ENCODE data around the gene CDIPT. TPM values are rescaled to one million over a fixed set of nuclear protein-coding genes. Genes with fewer than 3 reads are reported as not detected.

Gene CDIPT
- total RNA-seq, 4 donors from 2014 or later = 80.0 to 121 (median 94.8) TPM

- Histone ChIP-seq H3K27me3 (no peaks in the 10 kb centered on the region), H3K4me3 (peak overlapping the region in 1 of 4 donors; percentile 11), H3K27ac (no peak overlapping the region), H3K36me3 (peaks cover 0 to 22% (median 5%) of the 10 kb centered on the region in 3 donors), H3K9me3 (no peaks in the 10 kb centered on the region), H3K4me1 (peaks cover 0 to 30% (median 13%) of the 10 kb centered on the region in 4 donors)
- no peak for DNase-seq (ENCODE audit: low spot score in 2 of 2)
- no peak for TF ChIP-seq EP300 (IDR thresholded peaks at IDR 0.05)
- no peak for TF ChIP-seq CTCF (IDR thresholded peaks at IDR 0.05)
- TF ChIP-seq POLR2A (IDR thresholded peaks at IDR 0.05) = no peak
- 79 to 84% methylated on average over 9 of the region's 9 CpGs for WGBS, 2 donors
These were observed 1.2 kb upstream of the CDIPT start for GRCh38 chr16:29864205-29864604.

GRCh38 chr16:29863669-29863984 is 601 bp upstream of the CDIPT start:
- no peak for TF ChIP-seq POLR2A (IDR thresholded peaks at IDR 0.05)
- no peak for TF ChIP-seq CTCF (IDR thresholded peaks at IDR 0.05)
- TF ChIP-seq EP300 (IDR thresholded peaks at IDR 0.05) = no peak
- H3K36me3 ChIP-seq = peaks cover 3 to 28% (median 7%) of the 10 kb centered on the region in 3 donors
- peaks cover 0 to 30% (median 13%) of the 10 kb centered on the region in 4 donors for H3K4me1 ChIP-seq
- 31 to 32% methylated on average over 16 of the region's 16 CpGs for WGBS, 2 donors
- H3K9me3 ChIP-seq = no peaks in the 10 kb centered on the region
- peak overlapping the region; percentile 11 to 97 (median 89) for H3K4me3 ChIP-seq
- DNase-seq (ENCODE audit: low spot score in 2 of 2) = no peak
- H3K27ac ChIP-seq = peak overlapping the region; percentile 8 to 96 (median 94)
- H3K27me3 ChIP-seq = no peaks in the 10 kb centered on the region

- Histone ChIP-seq H3K9me3 (no peaks in the 10 kb centered on the region), H3K4me1 (peaks cover 0 to 30% (median 13%) of the 10 kb centered on the region in 4 donors), H3K36me3 (peaks cover 3 to 40% (median 8%) of the 10 kb centered on the region in 3 donors), H3K4me3 (peak overlapping the region; percentile 88 to 97 (median 91)), H3K27ac (peak overlapping the region; percentile 90 to 96 (median 94)), H3K27me3 (no peaks in the 10 kb centered on the region)
- DNase-seq (ENCODE audit: low spot score in 2 of 2) = no peak
- no peak for TF ChIP-seq CTCF (IDR thresholded peaks at IDR 0.05)
- TF ChIP-seq EP300 (IDR thresholded peaks at IDR 0.05) = no peak
- TF ChIP-seq POLR2A (IDR thresholded peaks at IDR 0.05) = no peak
- WGBS, 2 donors = 0 to 3% methylated on average over 27 of the region's 27 CpGs
These were observed 593 bp downstream of the CDIPT start for GRCh38 chr16:29862383-29862883.

GRCh38 chr16:29860218-29860617 is 2.8 kb downstream of the CDIPT start:
- H3K36me3 ChIP-seq = peaks cover 3 to 40% (median 8%) of the 10 kb centered on the region in 3 donors
- TF ChIP-seq EP300 (IDR thresholded peaks at IDR 0.05) = no peak
- TF ChIP-seq CTCF (IDR thresholded peaks at IDR 0.05) = no peak
- TF ChIP-seq POLR2A (IDR thresholded peaks at IDR 0.05) = no peak
- H3K4me3 ChIP-seq = no peak overlapping the region
- 83 to 93% methylated on average over 9 of the region's 9 CpGs for WGBS, 2 donors
- H3K9me3 ChIP-seq = no peaks in the 10 kb centered on the region
- peaks cover 0 to 36% (median 13%) of the 10 kb centered on the region in 4 donors for H3K4me1 ChIP-seq
- H3K27ac ChIP-seq = peak overlapping the region in 1 of 4 donors; percentile 58
- no peaks in the 10 kb centered on the region for H3K27me3 ChIP-seq
- DNase-seq (ENCODE audit: low spot score in 2 of 2) = no peak

- no peak for DNase-seq (ENCODE audit: low spot score in 2 of 2)
- Histone ChIP-seq H3K36me3 (peaks cover 3 to 40% (median 8%) of the 10 kb centered on the region in 3 donors), H3K9me3 (no peaks in the 10 kb centered on the region), H3K4me3 (no peak overlapping the region), H3K4me1 (peaks cover 0 to 36% (median 13%) of the 10 kb centered on the region in 4 donors), H3K27ac (no peak overlapping the region), H3K27me3 (no peaks in the 10 kb centered on the region)
- WGBS, 2 donors = 89 to 94% methylated on average over 18 to 19 of the region's 19 CpGs
- TF ChIP-seq EP300 (IDR thresholded peaks at IDR 0.05) (no peak), POLR2A (IDR thresholded peaks at IDR 0.05) (no peak), CTCF (IDR thresholded peaks at IDR 0.05) (no peak)
These were observed 4.1 kb downstream of the CDIPT start for GRCh38 chr16:29858974-29859373.

All from tibial nerve (tissue), 4 donors.